ENCODE measurements around the gene ATXN1.

- no peak for TF ChIP-seq CTCF (conservative IDR thresholded peaks at IDR 0.05; ENCODE audit: low read depth in 2 of 2)
- no peak for TF ChIP-seq EZH2 (IDR thresholded peaks at IDR 0.05; ENCODE audit: low read depth, unreplicated experiment)
- TF ChIP-seq EZH2phosphoT487 (IDR thresholded peaks at IDR 0.05; ENCODE audit: unreplicated experiment) = no peak
- no peak for TF ChIP-seq REST (IDR thresholded peaks at IDR 0.05; ENCODE audit: unreplicated experiment)
- TF ChIP-seq ETS1 (IDR thresholded peaks at IDR 0.05) = no peak
- TF ChIP-seq CREB1 (CRISPR knock-in tag; IDR thresholded peaks at IDR 0.05; ENCODE audit: low read depth) = no peak
Measured at GRCh38 chr6:16585805-16586204, 175.5 kb downstream of the ATXN1 start.

Measured in GM23338 (cell line).